Measurements from ENCODE around the gene SGIP1.

Gene SGIP1

DNA sequence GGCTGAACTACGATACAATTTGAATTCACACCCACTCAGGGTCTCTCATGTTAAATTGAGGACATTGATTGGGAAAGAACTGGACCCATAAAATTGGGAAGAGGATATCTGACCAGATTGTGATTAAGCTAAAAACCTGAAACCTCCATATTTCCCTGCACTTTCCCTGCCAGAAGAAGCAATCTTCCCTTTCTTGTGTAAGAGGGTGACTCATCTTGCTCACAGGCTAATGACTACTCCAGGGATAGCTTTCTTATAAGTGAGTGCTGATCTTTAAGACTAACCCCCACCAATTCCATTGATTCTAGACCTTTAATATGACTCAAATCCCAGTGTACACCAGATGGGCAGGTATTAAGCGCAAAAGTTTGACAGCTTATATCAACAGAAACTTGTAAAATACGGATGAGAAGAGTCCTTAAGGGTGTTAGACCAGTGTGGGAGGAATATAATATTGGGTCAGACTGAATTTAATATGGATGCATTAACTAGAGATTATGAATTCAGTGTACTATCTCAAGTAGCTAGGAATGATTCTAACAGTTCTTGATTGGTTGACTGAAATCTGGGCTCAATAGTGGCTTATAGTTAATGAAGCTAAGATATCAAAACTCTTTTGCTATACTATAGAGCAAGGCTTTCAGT lies 12.1 kb upstream of the SGIP1 start:
- no peak for DNase-seq

DNA sequence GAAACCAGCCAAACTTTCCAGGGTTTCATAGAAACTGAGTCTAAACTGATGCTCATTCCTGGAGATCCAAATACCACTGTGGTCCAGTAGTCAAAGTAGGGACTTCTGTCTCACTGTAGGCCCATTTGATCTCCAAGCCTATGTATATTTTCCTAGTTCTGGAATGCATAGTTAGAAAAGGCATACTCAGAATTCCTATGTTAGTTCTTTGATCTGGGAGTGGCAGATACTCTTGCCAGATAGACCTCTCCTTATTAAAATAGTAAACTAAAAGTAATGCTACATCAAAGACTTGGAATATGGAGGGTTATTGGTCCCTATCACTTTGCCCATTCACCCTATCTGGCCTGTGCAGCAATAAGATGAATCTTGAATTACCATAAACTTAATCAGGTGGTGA lies 10.4 kb upstream of the SGIP1 start:
- no peak for DNase-seq

DNA sequence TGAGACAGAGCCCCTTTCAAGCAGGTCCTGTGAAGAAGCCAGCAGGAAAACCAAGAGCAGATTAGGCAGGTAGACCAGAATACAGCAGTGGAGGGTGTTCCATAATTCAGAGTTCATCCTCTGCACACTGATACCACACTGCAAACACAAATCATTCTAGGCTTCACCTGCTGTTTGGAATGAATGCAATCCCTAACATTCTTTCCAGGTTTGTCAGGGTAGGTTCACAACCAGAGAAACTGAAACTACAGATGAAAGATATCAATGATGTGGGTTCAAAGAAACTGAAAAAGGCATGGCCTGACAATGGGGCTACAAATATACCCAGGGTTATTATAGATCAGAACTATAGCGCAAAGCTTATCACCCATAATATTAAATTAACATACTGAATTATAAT lies 8.9 kb upstream of the SGIP1 start:
- DNase-seq: no peak

DNA sequence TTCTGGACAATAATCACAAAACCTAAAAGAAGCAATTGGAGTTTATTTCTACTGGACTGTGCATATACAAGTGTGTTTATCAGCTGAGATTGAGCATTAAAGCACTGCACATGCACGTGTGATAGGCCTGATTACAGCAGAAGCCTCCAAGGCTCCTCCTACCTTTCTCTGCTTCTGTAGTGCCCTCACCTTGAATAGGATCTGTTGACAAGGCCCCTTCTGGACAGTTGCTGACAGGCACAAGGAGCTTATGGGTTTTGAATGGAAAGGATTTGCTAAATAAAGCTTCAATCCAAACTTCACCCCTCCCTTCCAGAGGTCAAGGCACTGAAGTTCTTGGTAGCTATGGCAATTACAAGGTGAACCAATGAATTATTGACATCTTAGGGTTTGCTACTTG lies 7.9 kb upstream of the SGIP1 start:
- no peak for DNase-seq

DNA sequence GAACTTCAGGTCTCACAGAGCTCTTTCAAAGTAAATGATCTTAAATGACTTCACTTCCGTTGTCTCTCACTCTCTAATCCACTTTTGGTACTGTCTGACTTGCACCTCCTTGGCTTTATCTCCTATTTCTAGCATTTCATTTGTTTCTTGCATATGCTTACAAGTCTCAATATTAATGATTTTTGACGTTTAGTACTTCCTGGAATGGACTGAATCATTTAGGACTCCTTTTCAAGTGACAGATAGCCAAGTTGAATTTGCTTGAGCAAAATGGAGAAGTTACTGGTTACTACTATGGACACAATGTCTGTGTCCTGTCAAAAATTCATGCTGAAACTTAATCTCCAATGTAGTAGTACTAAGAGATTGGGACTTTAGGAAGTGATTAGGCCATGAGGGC lies 7.0 kb upstream of the SGIP1 start:
- no peak for DNase-seq

DNA sequence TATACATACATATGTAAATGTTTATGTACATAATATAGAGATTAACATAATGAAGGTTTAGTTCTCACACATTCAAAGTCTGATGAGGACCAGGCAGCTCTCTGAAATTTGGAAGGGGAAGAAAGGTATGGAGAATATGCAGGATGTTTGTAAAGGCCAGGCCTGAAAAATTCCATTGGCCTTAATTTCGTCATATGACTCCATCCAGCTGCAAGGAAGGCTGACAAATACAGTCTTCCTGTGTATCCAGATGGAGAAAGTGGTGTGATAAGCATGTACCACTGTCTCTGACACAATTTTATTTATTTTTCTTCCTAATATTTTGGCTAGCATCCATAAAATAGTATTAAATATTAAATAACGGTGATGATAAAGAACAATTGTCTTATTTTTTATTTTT lies 6.3 kb upstream of the SGIP1 start:
- no peak for DNase-seq

DNA sequence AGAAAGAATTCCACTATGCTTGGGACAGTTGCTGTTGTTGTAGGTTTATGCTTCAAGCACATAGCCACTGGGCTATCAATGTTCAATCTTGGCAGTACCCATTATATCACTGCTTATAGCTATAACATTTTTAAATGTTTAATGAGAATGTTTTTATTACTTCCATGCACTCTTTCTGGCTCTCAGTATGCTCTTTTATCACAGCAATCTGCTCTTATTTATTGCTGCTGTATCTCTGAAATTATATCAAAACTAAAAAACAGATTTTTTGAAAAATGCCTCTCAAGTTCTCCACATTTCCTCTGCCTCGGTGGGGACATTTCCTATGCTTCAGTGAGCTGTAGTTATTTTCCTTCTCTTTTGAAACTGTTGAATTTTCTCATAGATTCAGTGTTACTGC lies 5.4 kb upstream of the SGIP1 start:
- no peak for DNase-seq

DNA sequence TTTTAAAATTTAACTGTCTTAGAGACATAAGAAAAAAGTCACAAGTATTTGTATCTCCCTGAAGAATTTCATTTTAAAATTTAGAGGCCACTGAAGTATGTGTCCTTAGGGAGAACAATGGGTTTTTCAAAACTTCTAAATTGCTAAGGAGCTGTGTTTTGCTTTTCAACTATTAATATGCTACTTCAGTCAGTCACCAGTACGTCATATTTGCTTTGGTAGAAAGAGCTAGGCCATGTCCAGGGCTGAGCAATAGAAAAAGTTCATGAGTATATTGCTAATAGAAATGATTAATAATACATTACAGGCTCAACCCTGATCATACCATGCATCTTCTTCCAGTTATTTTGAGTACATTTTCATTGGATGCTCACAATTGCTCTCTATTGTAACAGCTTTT lies 1.7 kb upstream of the SGIP1 start:
- no peak for DNase-seq

DNA sequence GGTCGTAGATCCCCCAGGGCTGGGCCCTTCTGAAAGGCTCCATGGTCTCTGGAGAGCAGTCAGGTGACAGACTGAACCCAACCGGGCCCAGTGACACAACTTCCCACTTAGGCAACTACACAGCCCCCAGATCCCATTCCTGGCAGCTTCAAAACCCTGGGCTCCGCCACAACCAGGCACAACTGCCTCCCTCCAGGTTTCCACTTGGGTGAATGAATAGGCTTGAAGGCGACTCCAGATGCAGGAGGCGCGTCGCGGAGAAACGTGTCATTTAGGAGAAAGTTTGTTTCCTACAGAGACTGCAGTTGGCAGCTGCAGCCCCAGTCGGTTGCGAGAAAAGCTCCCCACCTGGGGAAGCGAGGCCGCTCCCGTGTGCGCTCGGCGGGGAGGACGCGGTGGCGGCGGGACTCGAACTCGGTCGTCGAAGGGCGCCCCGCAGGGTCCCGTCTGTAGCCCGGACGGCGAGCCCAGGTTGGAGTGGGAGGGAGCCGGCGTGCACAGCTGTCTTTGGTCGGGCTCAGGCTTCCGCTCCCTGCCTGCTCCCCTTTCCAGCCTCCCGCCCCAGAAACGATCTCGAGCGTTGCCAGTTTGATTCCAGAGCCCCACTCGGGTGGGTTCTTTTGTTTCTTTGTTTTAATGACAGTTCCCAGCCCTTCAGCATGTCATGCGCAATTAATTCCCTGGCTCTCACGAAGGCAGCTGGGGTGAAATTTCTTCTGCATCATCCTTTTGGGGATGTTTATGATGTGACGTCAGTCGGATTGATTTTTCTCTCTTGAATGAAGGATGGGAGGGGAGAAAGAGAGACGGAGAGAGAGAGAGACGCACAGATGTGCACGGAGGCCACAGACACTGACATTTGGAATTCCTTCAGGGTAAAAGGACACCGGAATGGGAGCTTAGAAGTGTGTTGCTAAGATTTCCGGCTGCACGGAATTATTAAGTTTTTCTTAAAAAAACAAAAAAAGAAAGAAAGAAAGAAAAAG lies 862 bp upstream of the SGIP1 start:
- DNase-seq: peak; percentile 50

DNA sequence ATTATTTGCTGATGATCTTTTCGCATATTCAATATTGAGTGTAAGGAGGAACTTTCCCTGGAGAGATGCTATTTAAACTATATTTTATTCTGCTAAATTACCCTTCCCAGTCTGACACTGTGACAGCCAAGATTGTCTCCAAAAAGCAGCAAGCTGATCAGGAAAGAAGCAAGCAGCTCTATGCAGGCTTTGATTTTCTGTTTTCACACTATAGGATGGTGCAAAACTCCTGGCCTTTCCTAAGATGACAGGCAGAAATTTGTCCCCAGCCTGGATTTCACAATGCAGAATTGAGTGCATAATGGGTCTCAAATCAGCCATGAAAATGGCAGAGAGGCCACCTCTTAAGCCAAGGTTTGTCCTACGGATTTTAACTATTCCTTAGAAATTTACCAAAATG lies 1.1 kb downstream of the SGIP1 start:
- DNase-seq: no peak

DNA sequence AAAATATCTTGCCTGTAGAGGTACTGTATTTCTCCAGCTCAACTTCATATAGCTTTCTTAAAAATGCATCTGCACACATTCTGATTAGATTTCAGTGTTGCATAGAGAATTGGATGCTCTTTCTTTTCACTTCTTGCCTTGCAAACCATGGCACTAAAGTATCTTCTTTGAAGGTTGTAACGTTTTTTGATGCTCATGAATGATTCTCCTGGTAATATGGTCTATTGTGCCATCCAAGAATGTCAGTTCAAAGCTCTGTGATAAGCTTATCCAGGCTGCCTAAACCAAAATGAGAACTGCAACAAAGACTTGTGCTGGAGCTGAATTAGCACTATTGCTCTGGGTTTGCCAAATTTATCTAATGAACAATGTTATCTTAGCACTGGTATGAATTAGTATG lies 1.9 kb downstream of the SGIP1 start:
- no peak for DNase-seq

DNA sequence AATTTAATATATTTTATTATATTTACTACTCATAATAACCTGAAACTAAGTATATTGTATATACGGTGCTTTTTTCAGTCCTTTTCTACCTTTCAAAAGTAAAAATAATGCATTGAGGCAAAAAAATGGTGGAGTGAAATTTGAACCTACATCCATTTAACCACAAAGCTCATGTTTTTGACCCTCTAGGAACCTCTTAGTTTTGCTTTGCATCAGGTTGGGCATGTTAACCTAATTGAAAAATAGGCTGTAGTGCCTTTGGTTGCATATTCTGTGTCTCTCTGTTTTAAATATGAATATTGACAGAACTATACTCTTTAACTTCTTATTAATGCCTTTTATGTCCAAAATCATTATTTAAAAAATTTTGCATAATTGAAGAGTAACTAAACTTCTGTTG lies 3.8 kb downstream of the SGIP1 start:
- DNase-seq: no peak

DNA sequence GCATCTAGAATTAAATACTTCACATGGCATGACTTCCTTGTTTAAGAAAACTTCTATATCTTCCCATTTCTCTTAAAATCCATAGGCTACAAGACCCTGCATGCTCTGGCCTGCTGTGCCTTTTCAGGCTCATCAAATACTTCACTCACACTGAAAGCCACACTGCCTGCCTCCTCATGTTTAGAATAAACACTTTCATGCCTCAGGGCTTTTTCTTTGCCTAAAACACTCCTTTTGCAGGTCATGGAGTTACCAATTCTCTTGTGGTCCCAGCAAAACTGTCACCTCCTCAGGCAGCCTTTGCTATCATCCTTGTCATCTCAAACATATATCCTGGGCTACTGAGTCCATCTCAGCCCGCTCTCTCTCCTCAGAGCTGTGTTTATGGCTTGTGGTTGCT lies 5.5 kb downstream of the SGIP1 start:
- DNase-seq: no peak

DNA sequence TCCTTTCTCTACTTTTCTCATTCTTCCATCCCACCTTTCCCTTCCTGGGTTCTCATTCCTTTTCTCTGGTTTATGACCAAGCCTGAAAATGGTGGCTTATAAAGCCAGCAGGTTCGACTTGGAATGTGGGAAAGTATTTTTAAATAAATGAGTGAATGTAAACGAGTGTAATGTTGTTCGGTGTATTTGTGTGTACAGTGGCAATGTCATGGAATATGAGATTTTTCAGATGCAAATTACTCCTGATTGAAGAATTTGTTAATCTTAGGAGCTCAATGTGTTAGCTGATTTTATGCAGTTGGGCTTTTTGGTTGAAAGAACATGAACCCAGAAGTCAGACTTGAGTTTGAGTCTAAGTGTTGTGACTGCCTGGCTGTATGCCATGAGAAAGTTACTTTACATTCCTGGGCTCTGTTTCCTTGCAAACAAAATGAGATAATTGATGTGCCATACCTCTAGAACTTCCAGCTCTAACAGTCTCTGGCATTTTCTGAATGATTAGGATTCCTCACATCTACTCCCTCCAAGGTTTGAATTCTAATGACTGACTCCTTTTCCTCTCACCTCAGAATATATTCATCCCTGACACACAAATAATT lies 6.6 kb downstream of the SGIP1 start:
- DNase-seq: no peak

DNA sequence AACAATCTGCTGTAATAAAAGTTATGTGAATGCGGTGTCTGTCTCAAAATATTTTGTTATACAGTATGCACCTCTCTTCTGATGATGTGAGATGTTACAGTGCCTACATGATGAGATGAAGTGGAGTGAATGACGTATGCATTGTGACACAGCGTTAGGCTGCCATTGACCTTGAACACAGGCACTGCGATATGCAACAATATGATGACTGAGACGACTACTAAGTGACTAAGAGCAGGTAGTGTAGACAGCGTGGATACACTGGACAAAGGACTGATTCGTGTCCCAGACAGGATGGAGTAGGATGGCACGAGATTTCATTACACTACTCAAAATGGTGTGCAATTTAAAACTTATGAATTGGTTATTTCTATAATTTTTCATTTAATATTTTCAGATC lies 8.4 kb downstream of the SGIP1 start:
- DNase-seq: peak; percentile 54

DNA sequence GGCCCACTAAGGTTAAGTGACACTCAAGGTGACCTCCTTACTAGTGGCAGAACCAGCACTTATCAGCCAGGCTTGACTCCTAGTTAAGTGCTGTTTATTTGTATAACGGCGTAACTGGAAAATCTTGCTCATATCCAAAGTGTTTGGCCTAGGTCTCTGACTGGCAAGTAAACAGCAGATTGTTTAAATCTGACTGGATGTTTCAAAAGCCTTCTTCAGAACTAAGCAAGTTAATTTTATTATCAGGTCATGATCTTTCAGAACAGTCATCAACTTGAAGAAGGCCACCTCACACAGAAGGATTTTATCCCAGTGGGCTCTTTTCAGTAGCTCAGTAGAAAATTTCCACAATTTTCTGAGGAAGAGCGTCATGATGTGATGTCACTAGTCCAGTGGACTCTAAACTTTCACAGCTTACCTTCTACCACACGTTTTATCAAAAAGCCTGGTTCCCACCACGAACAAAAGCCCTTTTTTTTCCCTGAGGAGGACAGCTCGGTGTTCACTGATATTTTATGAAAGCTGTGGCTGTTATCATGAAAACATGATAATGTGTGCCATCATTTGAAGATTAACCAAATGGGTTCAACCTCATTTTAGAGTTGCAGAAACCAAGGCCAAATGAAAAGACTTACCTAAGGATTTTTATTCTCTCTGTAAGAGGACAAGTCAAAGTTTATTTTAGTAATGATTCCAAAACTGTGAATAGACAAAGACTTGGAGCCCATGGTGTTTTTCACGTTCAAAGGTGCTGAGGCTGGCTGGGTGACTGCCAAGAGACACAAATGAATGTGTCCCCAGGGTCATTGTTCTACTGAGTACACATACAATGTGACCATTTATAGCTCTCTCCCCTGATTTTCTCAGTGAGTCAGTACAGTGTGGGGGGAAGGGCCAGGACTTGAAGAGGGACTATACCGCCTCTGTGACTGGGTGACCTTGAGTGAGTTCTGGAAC lies 9.1 kb downstream of the SGIP1 start:
- peak; percentile 99 for DNase-seq

DNA sequence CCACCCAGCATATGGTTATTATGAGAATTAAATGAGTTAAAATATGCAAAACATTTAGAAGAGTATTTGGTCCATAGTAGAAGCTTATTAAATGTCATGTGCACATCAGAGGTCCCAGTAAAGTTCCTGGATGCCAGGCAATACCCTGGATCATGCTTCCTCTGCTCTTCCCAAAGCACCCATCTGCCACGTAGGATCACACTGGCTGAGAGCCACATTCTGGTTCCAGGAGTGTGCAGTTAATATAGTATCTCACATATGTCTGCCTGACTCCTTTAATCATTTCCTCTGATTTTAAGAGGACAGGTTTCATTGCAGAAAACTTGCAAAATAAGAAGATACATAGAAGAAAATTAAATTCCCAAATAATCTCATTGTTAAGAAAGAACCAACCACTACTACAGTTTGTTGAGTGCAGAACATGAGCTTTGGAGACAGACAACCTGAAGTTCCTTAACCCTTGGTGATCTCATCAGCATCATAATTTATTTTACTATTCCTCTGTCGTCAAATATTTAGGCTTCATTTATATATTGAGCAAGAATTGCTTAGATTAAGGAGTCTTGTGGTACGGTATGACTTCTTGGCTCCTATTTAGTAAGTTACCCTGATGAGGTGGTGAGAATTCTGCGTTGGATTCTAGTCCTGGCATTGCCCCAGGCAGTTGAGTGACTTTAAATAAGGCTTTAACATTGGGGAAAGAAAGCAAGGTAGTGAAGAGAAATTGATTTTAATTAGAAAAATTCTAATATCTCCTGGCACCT lies 12.3 kb downstream of the SGIP1 start:
- DNase-seq: no peak

DNA sequence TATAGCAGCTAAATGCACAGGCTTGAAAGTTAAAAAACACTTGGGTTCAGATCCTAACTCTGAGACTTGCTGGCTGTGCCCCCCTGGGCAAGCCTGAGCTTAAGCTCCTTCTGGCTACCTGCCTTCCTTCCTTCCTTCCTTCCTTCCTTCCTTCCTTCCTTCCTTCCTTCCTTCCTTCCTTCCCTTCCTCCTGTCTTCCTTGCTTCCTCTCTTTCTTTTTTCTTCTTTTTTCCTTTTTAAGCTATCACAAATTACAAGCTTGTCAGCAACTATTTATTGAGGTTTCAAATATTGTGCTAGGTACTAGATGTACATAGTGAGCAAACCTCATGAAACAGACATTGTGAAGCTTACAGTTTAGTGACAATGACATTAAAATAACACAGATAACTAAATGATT lies 15.1 kb downstream of the SGIP1 start:
- no peak for DNase-seq

DNA sequence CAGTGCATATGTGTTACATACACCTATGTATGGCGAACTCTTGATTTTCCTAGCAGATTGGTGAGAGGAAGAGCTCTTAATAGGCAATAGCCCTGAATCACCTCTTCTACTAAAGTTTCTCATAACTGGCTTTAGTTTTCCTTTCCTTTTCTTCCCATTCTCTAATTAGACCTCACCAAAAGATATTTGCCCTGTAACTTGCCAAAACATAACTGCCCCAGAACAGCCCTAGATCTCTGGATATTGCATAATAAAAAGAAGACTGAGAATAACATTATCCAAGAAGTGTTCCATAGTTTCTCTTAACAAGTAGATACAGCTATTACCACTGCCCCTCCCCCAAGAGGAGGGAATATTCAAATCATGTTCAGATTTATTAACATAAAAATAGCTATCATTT lies 16.3 kb downstream of the SGIP1 start:
- no peak for DNase-seq

DNA sequence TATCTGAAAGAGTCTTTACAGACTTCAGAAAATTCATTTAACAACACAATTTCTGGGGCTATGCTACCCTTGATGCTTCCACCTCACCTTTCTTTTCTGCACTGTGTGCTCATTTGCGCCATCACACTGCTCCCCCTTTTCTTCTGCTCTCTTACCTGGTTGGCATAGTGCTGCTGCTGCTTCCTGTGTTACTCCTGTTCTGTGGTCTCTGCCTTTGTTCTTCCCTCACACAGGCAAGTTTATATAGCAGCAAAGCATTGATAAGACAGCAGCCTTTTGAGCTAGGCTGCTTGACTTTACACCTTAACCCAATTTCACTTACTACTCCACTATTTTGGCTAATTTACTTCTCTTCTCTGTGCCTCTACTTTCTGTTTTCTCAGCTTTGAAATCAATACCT lies 18.3 kb downstream of the SGIP1 start:
- peak; percentile 31 for DNase-seq

DNA sequence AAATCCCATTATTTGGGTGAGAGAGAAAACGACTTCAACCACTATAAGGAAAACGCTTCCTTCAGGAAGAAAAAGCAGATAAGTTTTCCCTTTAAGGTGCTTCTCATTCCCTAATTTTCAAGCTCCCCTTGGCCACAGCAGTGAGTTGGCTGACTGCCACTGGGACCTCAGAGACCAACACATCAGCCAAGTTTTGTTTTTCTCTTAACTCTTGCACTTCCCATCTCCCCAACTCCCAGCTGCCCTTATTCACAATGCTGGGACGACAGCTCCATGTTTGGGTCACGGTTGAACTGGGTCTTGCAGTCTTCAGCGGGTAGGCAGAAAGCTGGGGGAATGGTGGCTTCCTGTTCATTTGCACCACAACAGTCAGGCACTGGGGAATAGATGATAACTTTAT lies 18.9 kb downstream of the SGIP1 start:
- no peak for DNase-seq

DNA sequence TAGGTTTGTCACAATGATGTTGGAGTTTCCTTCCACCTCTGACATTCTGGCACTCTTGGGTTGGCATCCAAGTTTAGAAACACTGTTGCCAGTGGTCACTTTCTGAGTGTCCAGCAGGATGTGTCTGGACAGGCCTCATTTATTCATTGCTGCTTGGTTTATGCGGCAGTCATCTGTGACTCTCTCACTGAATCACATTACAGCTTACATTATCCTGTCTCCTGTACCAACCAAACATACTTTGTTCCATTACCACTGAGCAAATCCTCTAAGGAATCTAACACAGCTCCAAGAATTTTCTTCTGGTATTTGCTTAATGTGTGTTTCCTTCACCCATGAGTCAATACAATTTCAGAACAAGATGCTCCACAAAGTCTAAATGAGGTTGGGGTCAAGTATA lies 19.9 kb downstream of the SGIP1 start:
- DNase-seq: no peak
